RWPE2 (cell line): Measurements from ENCODE around the gene GLB1L2.
"Not testable (repeated sequence)": the region's sequence is repeated elsewhere in the genome, so short reads cannot be mapped to it uniquely, and the experiment has no call there.

Experiments
- ATAC-seq: fragments of 200-7000 bp; cut with Tn5 transposase; 3 replicates; pipeline ENCODE4 v1.9.1; 2021; ENCODE audit warnings: low read depth
- DNase-seq: peaks from one replicate; pipeline ENCODE4 v3.0.0-alpha.2; 2020; ENCODE audit warnings: low spot score
- H3K27ac ChIP-seq: fragments of 450-650 bp; 2 replicates; pipeline ENCODE4 v1.5.1; 2017; ENCODE audit warnings: mild to moderate bottlenecking; ENCODE audit not compliant: poor library complexity, severe bottlenecking
- H3K27me3 ChIP-seq: fragments of 250-450 bp; sonication (Bioruptor Pico); 2 replicates; pipeline ENCODE4 v1.5.1; 2021; ENCODE audit warnings: mild to moderate bottlenecking, moderate library complexity; ENCODE audit not compliant: insufficient read depth, poor library complexity, severe bottlenecking
- H3K36me3 ChIP-seq: fragments of 250-450 bp; sonication (Bioruptor Pico); 2 replicates; pipeline ENCODE4 v1.5.1; 2020; ENCODE audit warnings: low read depth, mild to moderate bottlenecking, moderate library complexity
- H3K4me1 ChIP-seq: fragments of 250-450 bp; sonication (Bioruptor Pico); 2 replicates; pipeline ENCODE4 v1.5.1; 2021; ENCODE audit warnings: mild to moderate bottlenecking, moderate library complexity; ENCODE audit not compliant: insufficient read depth, poor library complexity, severe bottlenecking
- H3K4me3 ChIP-seq: fragments of 250-450 bp; sonication (Bioruptor Pico); 2 replicates; pipeline ENCODE4 v1.5.1; 2021; ENCODE audit warnings: mild to moderate bottlenecking, moderate library complexity; ENCODE audit not compliant: severe bottlenecking
- H3K9me3 ChIP-seq: fragments of 250-450 bp; sonication (Bioruptor Pico); 2 replicates; pipeline ENCODE4 v1.5.1; 2021; ENCODE audit warnings: mild to moderate bottlenecking, moderate library complexity; ENCODE audit not compliant: severe bottlenecking
- CTCF ChIP-seq: fragments of 450-650 bp; IDR thresholded peaks from one replicate; pipeline ENCODE4 v1.5.1; 2017; ENCODE audit warnings: mild to moderate bottlenecking, moderate library complexity; ENCODE audit not compliant: poor library complexity, severe bottlenecking

Gene GLB1L2, protein sequence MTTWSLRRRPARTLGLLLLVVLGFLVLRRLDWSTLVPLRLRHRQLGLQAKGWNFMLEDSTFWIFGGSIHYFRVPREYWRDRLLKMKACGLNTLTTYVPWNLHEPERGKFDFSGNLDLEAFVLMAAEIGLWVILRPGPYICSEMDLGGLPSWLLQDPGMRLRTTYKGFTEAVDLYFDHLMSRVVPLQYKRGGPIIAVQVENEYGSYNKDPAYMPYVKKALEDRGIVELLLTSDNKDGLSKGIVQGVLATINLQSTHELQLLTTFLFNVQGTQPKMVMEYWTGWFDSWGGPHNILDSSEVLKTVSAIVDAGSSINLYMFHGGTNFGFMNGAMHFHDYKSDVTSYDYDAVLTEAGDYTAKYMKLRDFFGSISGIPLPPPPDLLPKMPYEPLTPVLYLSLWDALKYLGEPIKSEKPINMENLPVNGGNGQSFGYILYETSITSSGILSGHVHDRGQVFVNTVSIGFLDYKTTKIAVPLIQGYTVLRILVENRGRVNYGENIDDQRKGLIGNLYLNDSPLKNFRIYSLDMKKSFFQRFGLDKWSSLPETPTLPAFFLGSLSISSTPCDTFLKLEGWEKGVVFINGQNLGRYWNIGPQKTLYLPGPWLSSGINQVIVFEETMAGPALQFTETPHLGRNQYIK

GRCh38 chr11:134331354-134332188 is at the start of gene GLB1L2:
Gene GLB1L2 (plus strand): TSS chr11:134331988. CDS start chr11:134332062, 74 bp downstream.
- peak within 1 kb of the TSS; percentile 31 for H3K4me3 ChIP-seq

DNA sequence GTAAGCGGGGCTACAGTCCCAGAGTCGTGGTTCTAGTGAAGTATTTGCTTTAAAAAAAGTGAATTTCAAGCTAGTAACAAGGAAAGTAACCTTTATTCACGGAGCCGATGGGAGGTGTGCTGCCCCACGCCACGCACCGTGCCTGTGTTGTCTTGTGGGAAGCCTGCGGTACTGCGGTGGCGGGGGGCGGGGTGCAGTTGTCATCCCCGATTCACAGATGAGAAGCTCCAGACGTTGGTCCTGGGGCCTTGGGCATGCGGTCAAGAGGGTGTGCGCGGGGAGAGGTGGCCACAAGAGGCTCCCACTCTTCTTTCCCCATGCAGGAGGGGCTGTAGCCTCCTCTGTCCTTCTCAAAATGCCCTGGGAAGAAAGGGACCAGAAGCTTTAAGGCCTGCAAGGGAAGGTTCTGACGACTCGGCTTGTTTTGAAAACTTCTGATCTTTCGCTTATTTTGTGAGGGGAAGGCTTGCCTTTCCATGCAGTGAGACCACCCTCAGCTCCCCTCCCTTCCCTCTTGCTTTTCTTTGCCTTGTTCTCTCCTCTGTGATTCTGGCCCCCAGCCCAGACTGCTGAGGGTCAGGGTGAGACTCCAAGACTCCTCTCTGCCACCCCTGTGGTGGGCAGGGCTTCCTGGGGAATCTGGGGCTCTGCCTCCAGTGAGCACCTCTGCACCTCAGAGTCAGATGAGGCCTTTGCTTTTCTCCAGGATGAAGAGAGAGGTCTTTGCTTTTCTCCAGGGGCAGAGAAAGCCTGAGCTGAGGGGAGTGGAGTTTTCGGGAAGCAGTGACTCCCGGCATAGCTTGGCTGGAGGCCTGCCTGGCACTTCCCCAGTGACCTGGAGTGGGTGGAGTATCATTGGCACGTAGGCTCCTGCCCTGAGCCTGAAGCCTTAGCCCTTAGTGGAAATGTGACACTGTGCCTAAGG is 49.4 kb upstream of the GLB1L2 start:
- H3K27ac ChIP-seq = no peak overlapping the region
- peaks cover 36% of the 10 kb centered on the region for H3K27me3 ChIP-seq
- H3K36me3 ChIP-seq = no peaks in the 10 kb centered on the region
- no peaks in the 10 kb centered on the region for H3K4me1 ChIP-seq
- TF ChIP-seq CTCF = no peak
- H3K4me3 ChIP-seq = no peak overlapping the region
- no peaks in the 10 kb centered on the region for H3K9me3 ChIP-seq
- DNase-seq = no peak
- ATAC-seq = no peak

More at GRCh38 chr11:134331354-134332188, at the start of gene GLB1L2:
- peaks cover 32% of the 10 kb centered on the region for H3K27me3 ChIP-seq
- peak; percentile 89 for ATAC-seq
- no peak for TF ChIP-seq CTCF
- no peak for DNase-seq
- H3K36me3 ChIP-seq = no peaks in the 10 kb centered on the region
- no peaks in the 10 kb centered on the region for H3K4me1 ChIP-seq
- H3K27ac ChIP-seq = no peak within 1 kb of the TSS
- no peaks in the 10 kb centered on the region for H3K9me3 ChIP-seq

DNA sequence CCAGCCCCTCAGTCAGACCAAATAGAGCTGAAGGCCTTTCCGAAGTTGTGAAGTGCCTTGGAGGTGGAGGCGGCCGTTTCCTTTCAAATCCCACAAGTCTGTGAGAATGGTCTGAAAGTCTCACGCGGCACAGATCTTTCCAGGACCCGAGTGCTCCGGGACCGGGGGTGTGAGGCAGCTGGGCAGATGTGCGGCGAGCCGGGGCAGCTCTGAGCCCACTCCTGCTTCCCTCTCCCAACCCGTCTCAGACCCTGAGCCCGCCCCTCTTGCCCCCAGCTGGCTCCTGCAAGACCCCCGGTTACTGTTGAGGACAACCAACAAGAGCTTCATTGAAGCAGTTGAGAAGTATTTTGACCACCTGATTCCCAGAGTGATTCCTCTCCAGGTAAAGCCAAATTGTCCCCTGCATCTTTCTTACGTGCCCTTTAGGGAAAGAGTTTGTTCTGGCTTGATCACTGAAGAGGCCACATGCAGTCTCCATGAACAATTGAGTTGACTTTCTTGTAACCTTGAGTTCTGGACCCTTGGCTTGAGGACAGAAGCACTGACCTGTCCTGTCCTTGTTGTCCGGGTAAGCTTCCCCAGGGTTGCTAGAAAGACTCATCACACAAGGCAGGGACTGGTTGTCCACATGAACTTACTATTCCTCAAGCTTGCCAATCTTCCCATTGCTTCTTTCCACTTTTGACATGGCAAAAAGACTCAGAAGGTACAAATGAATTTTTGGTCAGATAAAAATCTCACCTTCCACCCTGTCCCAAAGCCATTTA is 48.1 kb upstream of the GLB1L2 start:
- DNase-seq = no peak
- Histone ChIP-seq H3K4me1 (no peaks in the 10 kb centered on the region), H3K27me3 (peaks cover 23% of the 10 kb centered on the region), H3K36me3 (no peaks in the 10 kb centered on the region), H3K4me3 (no peak overlapping the region), H3K27ac (no peak overlapping the region), H3K9me3 (no peaks in the 10 kb centered on the region)
- ATAC-seq = no peak
- TF ChIP-seq CTCF = no peak

DNA sequence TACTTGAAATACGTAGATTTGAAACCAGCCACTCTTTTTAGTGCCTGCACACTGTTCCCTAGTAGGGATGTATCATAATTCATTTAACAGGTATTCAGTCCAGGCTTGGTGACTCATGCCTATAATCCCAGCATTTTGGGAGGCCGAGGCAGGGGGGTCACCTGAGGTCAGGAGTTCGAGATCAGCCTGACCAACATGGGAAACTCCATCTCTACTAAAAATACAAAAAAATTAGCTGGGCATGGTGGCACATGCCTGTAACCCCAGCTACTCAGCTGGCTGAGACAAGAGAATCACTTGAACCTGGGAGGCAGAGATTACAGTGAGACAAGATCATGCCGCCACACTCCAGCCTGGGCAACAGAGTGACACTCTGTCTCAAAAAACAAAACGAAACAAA is 47.4 kb upstream of the GLB1L2 start:
- not testable (repeated sequence) for H3K27ac ChIP-seq, H3K36me3 ChIP-seq, ATAC-seq, H3K9me3 ChIP-seq, H3K4me1 ChIP-seq, H3K4me3 ChIP-seq, DNase-seq
- H3K27me3 ChIP-seq = peaks cover 18% of the 10 kb centered on the region
